GM19239 (cell line): ENCODE results near the gene C2CD4C.
"Not testable (repeated sequence)": the region's sequence is repeated elsewhere in the genome, so short reads cannot be mapped to it uniquely, and the experiment has no call there.

Source experiments
- DNase-seq: peaks from one replicate; pipeline ENCODE4 v3.0.0; 2011; ENCODE audit warnings: low spot score; ENCODE audit not compliant: insufficient read length
- FAIRE-seq: peaks from 2 replicates; lab custom pipeline; 2011; peaks lifted over from hg19 to GRCh38; lab: Jason Lieb, UNC

C2CD4C gene

GRCh38 chr19:386632-387301 is 22.2 kb downstream of the C2CD4C start:
- not testable (repeated sequence) for DNase-seq, FAIRE-seq

- not testable (repeated sequence) for FAIRE-seq
Measured at GRCh38 chr19:386189-386588, 22.8 kb downstream of the C2CD4C start.

GRCh38 chr19:384799-385169 is 24.2 kb downstream of the C2CD4C start:
- no peak for DNase-seq
- FAIRE-seq: no peak

More at GRCh38 chr19:386189-386588, 22.8 kb downstream of the C2CD4C start:
- not testable (repeated sequence) for DNase-seq

GRCh38 chr19:383922-384798 is 24.8 kb downstream of the C2CD4C start:
- FAIRE-seq (no peak), DNase-seq (no peak)

- FAIRE-seq: no peak
- no peak for DNase-seq
Measured at GRCh38 chr19:383040-383439, 25.9 kb downstream of the C2CD4C start.

- FAIRE-seq, DNase-seq: not testable (repeated sequence)
Measured at GRCh38 chr19:382578-382977, 26.4 kb downstream of the C2CD4C start.

GRCh38 chr19:381901-382300 is 27.0 kb downstream of the C2CD4C start:
- FAIRE-seq, DNase-seq: not testable (repeated sequence)

- DNase-seq, FAIRE-seq: not testable (repeated sequence)
Measured at GRCh38 chr19:380618-381219, 28.2 kb downstream of the C2CD4C start.

GRCh38 chr19:379796-380195 is 29.2 kb downstream of the C2CD4C start:
- no peak for DNase-seq
- no peak for FAIRE-seq

GRCh38 chr19:378706-379105 is 30.2 kb downstream of the C2CD4C start:
- DNase-seq (no peak), FAIRE-seq (no peak)

GRCh38 chr19:377801-378581 is 31.0 kb downstream of the C2CD4C start:
- FAIRE-seq: no peak

GRCh38 chr19:376111-376470 is 32.9 kb downstream of the C2CD4C start:
- DNase-seq: no peak
- FAIRE-seq: no peak

More at GRCh38 chr19:377801-378581, 31.0 kb downstream of the C2CD4C start:
- DNase-seq: no peak

GRCh38 chr19:375395-376110 is 33.4 kb downstream of the C2CD4C start:
- no peak for FAIRE-seq
- DNase-seq: no peak

GRCh38 chr19:374886-375235 is 34.1 kb downstream of the C2CD4C start:
- no peak for FAIRE-seq
- no peak for DNase-seq

GRCh38 chr19:374183-374885 is 34.6 kb downstream of the C2CD4C start:
- DNase-seq (no peak), FAIRE-seq (no peak)

GRCh38 chr19:373391-374182 is 35.4 kb downstream of the C2CD4C start:
- no peak for DNase-seq
- FAIRE-seq: no peak

- FAIRE-seq (no peak), DNase-seq (no peak)
Measured at GRCh38 chr19:372306-372890, 36.5 kb downstream of the C2CD4C start.
